Measurements from ENCODE around the gene FAM83C. TPM values are rescaled to one million over a fixed set of nuclear protein-coding genes. Genes with fewer than 3 reads are reported as not detected.
"Not testable (repeated sequence)": the region's sequence is repeated elsewhere in the genome, so short reads cannot be mapped to it uniquely, and the experiment has no call there.

The FAM83C gene
- total RNA-seq, 1 experiment from 2014 or later: 0.81 TPM

GRCh38 chr20:35318502-35319157, 26.4 kb upstream of the FAM83C start:
- DNase-seq (ENCODE audit: low spot score): peak; percentile 97

- no peak for DNase-seq (ENCODE audit: low spot score)
These were observed 25.4 kb upstream of the FAM83C start for GRCh38 chr20:35317416-35318210.

GRCh38 chr20:35316086-35316485, 23.9 kb upstream of the FAM83C start:
- DNase-seq (ENCODE audit: low spot score): no peak

GRCh38 chr20:35315632-35316020, 23.4 kb upstream of the FAM83C start:
- not testable (repeated sequence) for DNase-seq (ENCODE audit: low spot score)

- no peak for DNase-seq (ENCODE audit: low spot score)
These were observed 22.8 kb upstream of the FAM83C start for GRCh38 chr20:35314816-35315631.

GRCh38 chr20:35312318-35312717, 20.1 kb upstream of the FAM83C start:
- DNase-seq (ENCODE audit: low spot score): peak; percentile 89

GRCh38 chr20:35311822-35312221, 19.6 kb upstream of the FAM83C start:
- no peak for DNase-seq (ENCODE audit: low spot score)

- DNase-seq (ENCODE audit: low spot score): peak; percentile 58
These were observed 19.2 kb upstream of the FAM83C start for GRCh38 chr20:35311409-35311808.

- DNase-seq (ENCODE audit: low spot score): no peak
These were observed 15.7 kb upstream of the FAM83C start for GRCh38 chr20:35307666-35308653.

- DNase-seq (ENCODE audit: low spot score): peak; percentile 84
These were observed 14.8 kb upstream of the FAM83C start for GRCh38 chr20:35306931-35307517.

GRCh38 chr20:35305682-35306556, 13.7 kb upstream of the FAM83C start:
- peak; percentile 89 for DNase-seq (ENCODE audit: low spot score)

- no peak for DNase-seq (ENCODE audit: low spot score)
These were observed 12.7 kb upstream of the FAM83C start for GRCh38 chr20:35304956-35305355.

GRCh38 chr20:35303735-35304491, 11.7 kb upstream of the FAM83C start:
- peak; percentile 99 for DNase-seq (ENCODE audit: low spot score)

- no peak for DNase-seq (ENCODE audit: low spot score)
These were observed 11.1 kb upstream of the FAM83C start for GRCh38 chr20:35303382-35303734.

- no peak for DNase-seq (ENCODE audit: low spot score)
These were observed 10.5 kb upstream of the FAM83C start for GRCh38 chr20:35302421-35303335.

GRCh38 chr20:35301426-35301825, 9.2 kb upstream of the FAM83C start:
- no peak for DNase-seq (ENCODE audit: low spot score)

GRCh38 chr20:35300469-35301262, 8.4 kb upstream of the FAM83C start:
- no peak for DNase-seq (ENCODE audit: low spot score)
